Colonic mucosa (tissue), 4 donors: ENCODE data around the gene MICU2. TPM values are rescaled to one million over a fixed set of nuclear protein-coding genes. Genes with fewer than 3 reads are reported as not detected.

Experiments used
- DNase-seq: peaks from one replicate; pipeline ENCODE4 v3.0.0-alpha.2; 2020
- H3K27ac ChIP-seq: fragments of 200-600 bp; one replicate; pipeline ENCODE4 v1.8.0; 2021
- H3K27me3 ChIP-seq: fragments of 200-600 bp; one replicate; pipeline ENCODE4 v1.8.0; 2021
- H3K36me3 ChIP-seq: fragments of 200-600 bp; one replicate; pipeline ENCODE4 v1.8.0; 2021
- H3K4me1 ChIP-seq: fragments of 200-600 bp; one replicate; pipeline ENCODE4 v1.8.0; 2021; ENCODE audit warnings: mild to moderate bottlenecking
- H3K4me3 ChIP-seq: fragments of 200-600 bp; one replicate; pipeline ENCODE4 v1.8.0; 2021
- H3K9ac ChIP-seq, 2 donors: one replicate each; pipeline ENCODE4 v1.7.0; 2013; ENCODE audit warnings: control low read depth in 2 of 2, low read depth in 2 of 2, low read length in 2 of 2
- H3K9me3 ChIP-seq: fragments of 200-600 bp; one replicate; pipeline ENCODE4 v1.8.0; 2021
- CTCF ChIP-seq: fragments of 200-600 bp; IDR thresholded peaks from one replicate; pipeline ENCODE4 v1.8.0; 2022; ENCODE audit warnings: antibody characterized with exemption, mild to moderate bottlenecking
- intact Hi-C: fragments of 100-400 bp; cut with DNase I; formaldehyde crosslinking; loops from one replicate; pipeline ENCODE4 v1.14.1; 2022
- total RNA-seq, 2 donors: library from RNA; stranded (reverse); fragmentation: NEBNext Ultra II Directional in 1 of 2; extraction: Animal tissue kit (Norgen Biotek cat#: 25700) in 1 of 2; gene quantifications; one replicate each; pipeline ENCODE4 v1.2.1, GENCODE V29; 2021
- donor health status: healthy.
- donor health status: DM: no; HTN: no; CAD: no.
- donor health status: DM: no; HTN: no; CAD: no.

MICU2 gene
- total RNA-seq, 2 donors from 2014 or later, result 32.3 to 54.6 TPM

DNA sequence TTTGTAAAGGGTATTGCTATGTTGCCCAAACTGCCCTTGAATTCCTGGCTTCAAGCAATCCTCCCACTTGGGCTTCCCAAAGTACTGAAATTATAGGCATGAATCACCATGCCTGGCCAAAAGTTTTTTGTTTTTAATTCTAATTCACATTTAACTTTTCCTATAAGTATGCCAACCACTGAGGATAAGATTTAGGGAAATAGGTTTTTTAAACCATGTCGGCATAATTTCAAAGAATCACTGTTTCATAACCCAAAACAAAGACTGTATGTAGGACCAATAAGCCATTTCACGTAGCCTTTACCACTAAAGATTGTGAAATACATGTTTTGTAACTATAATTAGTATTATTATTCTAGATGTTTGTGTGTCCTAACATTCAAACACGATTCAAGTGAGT is 153.0 kb downstream of the MICU2 start:
- H3K27me3 ChIP-seq, result no peaks in the 10 kb centered on the region
- TF ChIP-seq CTCF, result no peak
- H3K4me3 ChIP-seq, result no peak overlapping the region
- no peaks in the 10 kb centered on the region for H3K9me3 ChIP-seq
- no peaks in the 10 kb centered on the region for H3K4me1 ChIP-seq
- H3K36me3 ChIP-seq, result no peaks in the 10 kb centered on the region
- DNase-seq, result no peak
- intact Hi-C loops, result no loop called here
- H3K9ac ChIP-seq, result no peak overlapping the region
- H3K27ac ChIP-seq, result no peak overlapping the region

- no peaks in the 10 kb centered on the region for H3K9me3 ChIP-seq
- no peak for DNase-seq
- no peaks in the 10 kb centered on the region for H3K36me3 ChIP-seq
- H3K27me3 ChIP-seq, result no peaks in the 10 kb centered on the region
- intact Hi-C loops, result no loop called here
- no peak overlapping the region for H3K4me3 ChIP-seq
- H3K9ac ChIP-seq, result no peak overlapping the region
- no peaks in the 10 kb centered on the region for H3K4me1 ChIP-seq
- no peak for TF ChIP-seq CTCF
- no peak overlapping the region for H3K27ac ChIP-seq
Measured at GRCh38 chr13:21446656-21447055, 157.3 kb downstream of the MICU2 start.

DNA sequence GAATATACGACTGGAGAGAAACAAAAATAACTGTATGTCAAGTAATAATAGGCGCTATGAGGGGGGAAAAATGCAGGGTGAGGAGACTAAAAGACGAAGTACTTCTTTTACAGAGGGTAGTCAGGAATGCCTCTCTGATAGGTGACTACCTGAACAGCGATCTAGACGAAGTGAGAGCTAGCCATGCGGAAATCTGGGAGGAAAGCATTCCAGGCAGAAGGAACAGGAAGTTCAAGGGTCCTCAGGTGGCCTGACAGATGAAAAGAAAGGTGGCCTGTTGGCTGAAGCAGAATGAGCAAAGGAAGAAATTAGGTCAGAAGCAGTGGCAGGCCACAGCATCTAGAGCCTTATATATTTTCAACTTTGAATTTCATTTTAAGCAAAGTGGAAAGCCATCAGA is 158.2 kb downstream of the MICU2 start:
- no peaks in the 10 kb centered on the region for H3K36me3 ChIP-seq
- H3K27ac ChIP-seq, result no peak overlapping the region
- no peak overlapping the region for H3K4me3 ChIP-seq
- H3K9me3 ChIP-seq, result no peaks in the 10 kb centered on the region
- H3K9ac ChIP-seq, result no peak overlapping the region
- intact Hi-C loops, result no loop called here
- no peak for TF ChIP-seq CTCF
- H3K4me1 ChIP-seq, result no peaks in the 10 kb centered on the region
- DNase-seq, result no peak
- no peaks in the 10 kb centered on the region for H3K27me3 ChIP-seq

DNA sequence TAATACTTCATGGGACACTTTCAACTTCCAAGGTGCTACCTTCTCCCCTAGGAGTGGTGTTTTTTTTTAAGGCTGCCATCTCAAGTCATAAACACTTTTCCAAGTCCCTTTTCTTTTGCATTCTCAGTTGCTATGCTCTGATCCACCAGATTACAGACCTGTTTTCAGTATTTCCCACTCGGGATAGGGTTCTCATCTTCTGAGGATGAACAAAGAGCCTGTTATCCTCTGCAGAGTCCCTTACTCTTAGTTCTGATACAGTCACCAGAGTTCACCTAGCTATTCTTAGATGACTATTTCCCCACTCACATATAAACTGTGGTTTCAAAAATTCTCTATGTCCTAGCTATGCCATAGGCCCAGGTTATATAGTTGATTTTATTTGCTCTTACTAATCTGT is 160.8 kb downstream of the MICU2 start:
- no peak overlapping the region for H3K27ac ChIP-seq
- DNase-seq, result no peak
- no peak overlapping the region for H3K4me3 ChIP-seq
- H3K4me1 ChIP-seq, result no peaks in the 10 kb centered on the region
- no peaks in the 10 kb centered on the region for H3K36me3 ChIP-seq
- no peaks in the 10 kb centered on the region for H3K9me3 ChIP-seq
- no peak overlapping the region for H3K9ac ChIP-seq
- intact Hi-C loops, result no loop called here
- TF ChIP-seq CTCF, result no peak
- H3K27me3 ChIP-seq, result no peaks in the 10 kb centered on the region

Other genes with a start within 250 kb of the MICU2 start
- 100 to 1,000 TPM in 1 of 2 donors, 10 to 100 TPM in 1; 74.0 to 111 TPM for gene ZDHHC20, start 144.9 kb downstream of the MICU2 start, total RNA-seq
- gene FGF9, start 66.9 kb upstream of the MICU2 start, total RNA-seq, result 1 to 10 TPM in 1 of 2 donors, under 1 TPM in 1; 0.67 to 1.2 TPM